H9 (cell line): ENCODE data around the gene VWC2L. TPM values are rescaled to one million over a fixed set of nuclear protein-coding genes. Genes with fewer than 3 reads are reported as not detected.

Experiments used
- DNase-seq: peaks from one replicate; pipeline ENCODE4 v3.0.0-alpha.2; 2017
- H2AFZ ChIP-seq: one replicate; pipeline ENCODE4 v1.6.1; 2013; ENCODE audit warnings: mild to moderate bottlenecking, low read length, control low read depth, moderate library complexity
- H2AK5ac ChIP-seq: 2 replicates; pipeline ENCODE4 v1.6.1; 2013; ENCODE audit warnings: low read length, control low read depth, mixed read lengths; ENCODE audit not compliant: insufficient read length
- H2BK120ac ChIP-seq: one replicate; pipeline ENCODE4 v1.6.1; 2013; ENCODE audit warnings: low read depth, mild to moderate bottlenecking, low read length, control low read depth, inconsistent platforms; ENCODE audit not compliant: poor library complexity, severe bottlenecking
- H2BK12ac ChIP-seq: 2 replicates; pipeline ENCODE4 v1.6.1; 2013; ENCODE audit warnings: low read length, control low read depth, mixed read lengths, low read depth; ENCODE audit not compliant: insufficient read length
- H2BK15ac ChIP-seq: 2 replicates; pipeline ENCODE4 v1.6.1; 2013; ENCODE audit warnings: low read depth, low read length, control low read depth
- H2BK20ac ChIP-seq: one replicate; pipeline ENCODE4 v1.6.1; 2013; ENCODE audit warnings: low read depth, mild to moderate bottlenecking, low read length, control low read depth, inconsistent platforms; ENCODE audit not compliant: poor library complexity, severe bottlenecking
- H2BK5ac ChIP-seq: 2 replicates; pipeline ENCODE4 v1.6.1; 2013; ENCODE audit warnings: low read length, control low read depth, mixed read lengths; ENCODE audit not compliant: insufficient read length
- H3K14ac ChIP-seq: 2 replicates; pipeline ENCODE4 v1.6.1; 2013; ENCODE audit warnings: low read length, control low read depth; ENCODE audit not compliant: insufficient read depth
- H3K18ac ChIP-seq: 2 replicates; pipeline ENCODE4 v1.6.1; 2013; ENCODE audit warnings: low read depth, mild to moderate bottlenecking, mixed read lengths, low read length, control low read depth; ENCODE audit not compliant: insufficient read length
- H3K23ac ChIP-seq: 2 replicates; pipeline ENCODE4 v1.6.1; 2013; ENCODE audit warnings: low read length, control low read depth, mixed read lengths, low read depth; ENCODE audit not compliant: insufficient read length
- H3K23me2 ChIP-seq: 2 replicates; pipeline ENCODE4 v1.6.1; 2013; ENCODE audit warnings: low read depth, mild to moderate bottlenecking, mixed read lengths, low read length, control low read depth; ENCODE audit not compliant: insufficient read length, poor library complexity, severe bottlenecking
- H3K27ac ChIP-seq: 2 replicates; pipeline ENCODE4 v1.5.1; 2013; ENCODE audit warnings: low read length, control low read depth, mixed read lengths, low read depth; ENCODE audit not compliant: insufficient read length
- H3K27me3 ChIP-seq: 2 replicates; pipeline ENCODE4 v1.6.1; 2013; ENCODE audit warnings: low read length, control low read depth, inconsistent platforms; ENCODE audit not compliant: insufficient read depth
- H3K4ac ChIP-seq: 2 replicates; pipeline ENCODE4 v1.6.1; 2013; ENCODE audit warnings: low read depth, mild to moderate bottlenecking, control low read depth, inconsistent platforms, low read length, moderate library complexity
- H3K4me1 ChIP-seq: 2 replicates; pipeline ENCODE4 v1.6.1; 2013; ENCODE audit warnings: low read length, control low read depth, inconsistent platforms; ENCODE audit not compliant: insufficient read depth
- H3K4me2 ChIP-seq: 2 replicates; pipeline ENCODE4 v1.6.1; 2013; ENCODE audit warnings: low read length, control low read depth, mixed read lengths; ENCODE audit not compliant: insufficient read length, insufficient read depth
- H3K56ac ChIP-seq: 2 replicates; pipeline ENCODE4 v1.6.1; 2013; ENCODE audit warnings: low read depth, mild to moderate bottlenecking, mixed read lengths, low read length, control low read depth; ENCODE audit not compliant: insufficient read length
- H3K79me1 ChIP-seq: 2 replicates; pipeline ENCODE4 v1.6.1; 2013; ENCODE audit warnings: low read depth, mild to moderate bottlenecking, moderate library complexity, low read length, control low read depth, inconsistent platforms; ENCODE audit not compliant: insufficient read depth, poor library complexity, severe bottlenecking
- H3K79me2 ChIP-seq: 2 replicates; pipeline ENCODE4 v1.6.1; 2013; ENCODE audit warnings: low read length, control low read depth, inconsistent platforms; ENCODE audit not compliant: insufficient read depth
- H3K9ac ChIP-seq: 2 replicates; pipeline ENCODE4 v1.6.1; 2013; ENCODE audit warnings: low read length, control low read depth, mixed read lengths; ENCODE audit not compliant: insufficient read length; ENCODE audit errors: extremely low read depth
- H3K9me3 ChIP-seq: one replicate; pipeline ENCODE4 v1.6.1; 2013; ENCODE audit warnings: low read depth, low read length, inconsistent platforms; ENCODE audit not compliant: control insufficient read depth
- H3T11ph ChIP-seq: one replicate; pipeline ENCODE4 v1.6.1; 2013; ENCODE audit warnings: mild to moderate bottlenecking, low read length, control low read depth, inconsistent platforms
- H4K20me1 ChIP-seq: one replicate; pipeline ENCODE4 v1.6.1; 2013; ENCODE audit not compliant: control insufficient read depth, insufficient read length, insufficient read depth
- H4K5ac ChIP-seq: 2 replicates; pipeline ENCODE4 v1.6.1; 2013; ENCODE audit warnings: low read depth, mild to moderate bottlenecking, mixed read lengths, low read length, control low read depth; ENCODE audit not compliant: insufficient read length
- H4K8ac ChIP-seq: replicated peaks from 2 replicates; pipeline ENCODE4 v1.6.1; 2013; ENCODE audit warnings: low read length, control low read depth, mixed read lengths, low read depth; ENCODE audit not compliant: insufficient read length
- H4K91ac ChIP-seq: 2 replicates; pipeline ENCODE4 v1.6.1; 2013; ENCODE audit warnings: low read depth, mild to moderate bottlenecking, moderate library complexity, mixed read lengths, low read length, control low read depth; ENCODE audit not compliant: insufficient read length
- H3K27ac Mint-ChIP-seq, 3 experiments: 2 replicates in 2 of 3; 3 replicates in 1 of 3; pipeline ENCODE4 v1.8.0; 2020 to 2021; ENCODE audit warnings: mixed read lengths in 3 of 3, mild to moderate bottlenecking in 1 of 3, moderate library complexity in 1 of 3
- H3K27me3 Mint-ChIP-seq: 2 replicates; pipeline ENCODE4 v1.8.0; 2021; ENCODE audit warnings: low read depth, mild to moderate bottlenecking, moderate library complexity, mixed read lengths
- H3K36me3 Mint-ChIP-seq, 3 experiments: 2 replicates in 2 of 3; 3 replicates in 1 of 3; pipeline ENCODE4 v1.8.0; 2020 to 2021; ENCODE audit warnings: low read depth in 3 of 3, mixed read lengths in 3 of 3; ENCODE audit not compliant: insufficient read depth in 1 of 3
- H3K4me1 Mint-ChIP-seq, 2 experiments: 2 replicates each; pipeline ENCODE4 v1.8.0; 2020; ENCODE audit warnings: mixed read lengths in 2 of 2
- H3K4me3 Mint-ChIP-seq, 2 experiments: 2 replicates in 1 of 2; 3 replicates in 1 of 2; pipeline ENCODE4 v1.8.0; 2020 to 2021; ENCODE audit warnings: mild to moderate bottlenecking in 2 of 2, mixed read lengths in 2 of 2, moderate library complexity in 1 of 2
- H3K9me3 Mint-ChIP-seq, 2 experiments: 2 replicates in 1 of 2; 3 replicates in 1 of 2; pipeline ENCODE4 v1.8.0; 2020; ENCODE audit warnings: mild to moderate bottlenecking in 2 of 2, mixed read lengths in 2 of 2, moderate library complexity in 1 of 2
- WGBS: extraction: QIAGEN DNeasy Blood & Tissue Kit; methylation state at CpG from one replicate; pipeline ENCODE4 v1.1.7; 2013; ENCODE audit warnings: missing lambda C conversion rate, low lambda C conversion rate, mixed read lengths; ENCODE audit not compliant: insufficient read length; ENCODE audit errors: extremely low coverage; 5-methylcytosine and 5-hydroxymethylcytosine counted together
- total RNA-seq: library from RNA; stranded (reverse); gene quantifications from 2 replicates; pipeline ENCODE4 v1.2.1, GENCODE V29; 2021
- TF ChIP-seq, protein P1 (sequence below): fragments of 200-600 bp; sonication (generic); conservative IDR thresholded peaks from 3 replicates; pipeline ENCODE4 v1.8.0; 2021; ENCODE audit warnings: antibody characterized with exemption, mild to moderate bottlenecking

Gene VWC2L
- total RNA-seq, 1 experiment from 2014 or later: not detected

DNA sequence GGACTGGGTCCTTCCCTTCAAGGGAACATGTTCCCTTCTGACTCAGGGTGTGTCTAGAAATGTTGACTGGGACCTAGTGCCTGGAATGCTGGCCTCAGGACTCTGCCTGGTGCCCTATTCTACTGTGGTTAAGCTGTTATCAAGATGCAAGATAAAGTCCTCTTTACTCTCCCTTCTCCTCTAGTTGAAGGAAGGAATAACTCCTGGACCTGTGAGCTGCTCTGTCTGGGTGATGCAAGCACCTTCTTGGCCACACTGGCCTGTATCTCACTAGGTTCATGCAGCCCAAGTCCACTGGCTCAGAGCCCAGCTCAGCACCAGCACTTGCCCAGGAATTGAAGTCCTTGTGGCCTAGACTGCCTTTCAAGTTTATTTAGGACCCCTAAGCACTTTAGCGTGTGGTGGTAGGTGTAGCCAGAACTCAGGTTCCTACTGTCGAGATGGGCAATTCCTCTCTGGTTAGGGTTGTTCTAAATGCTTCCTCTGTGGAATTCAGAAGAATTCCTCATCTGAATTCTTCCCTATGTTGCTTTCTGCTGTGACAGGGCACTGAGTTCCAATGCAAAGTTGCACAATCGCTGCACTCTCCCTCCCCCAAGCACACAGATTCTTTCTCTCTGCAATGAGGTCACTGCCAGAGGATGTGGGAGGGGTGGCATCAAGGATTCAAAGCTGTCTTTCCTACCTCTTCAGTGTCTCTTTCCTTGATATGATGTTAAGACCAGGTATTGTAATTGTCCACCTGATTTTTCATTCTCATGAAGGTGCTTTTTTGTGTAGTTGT lies 54.7 kb downstream of the VWC2L start:
- Mint-ChIP-seq H3K27me3 (no peaks in the 10 kb centered on the region), H3K36me3 (no peaks in the 10 kb centered on the region; a peak in 1 of 7 replicates), H3K9me3 (no peaks in the 10 kb centered on the region), H3K4me1 (no peaks in the 10 kb centered on the region), H3K4me3 (no peak overlapping the region), H3K27ac (no peak overlapping the region)
- no peak overlapping the region for H2BK120ac ChIP-seq
- H3K4me1 ChIP-seq: no peaks in the 10 kb centered on the region
- no peak overlapping the region for H4K91ac ChIP-seq
- H3K4ac ChIP-seq: no peak overlapping the region
- H4K5ac ChIP-seq: no peak overlapping the region
- H3K27ac ChIP-seq: no peak overlapping the region
- TF ChIP-seq, protein P1, sequence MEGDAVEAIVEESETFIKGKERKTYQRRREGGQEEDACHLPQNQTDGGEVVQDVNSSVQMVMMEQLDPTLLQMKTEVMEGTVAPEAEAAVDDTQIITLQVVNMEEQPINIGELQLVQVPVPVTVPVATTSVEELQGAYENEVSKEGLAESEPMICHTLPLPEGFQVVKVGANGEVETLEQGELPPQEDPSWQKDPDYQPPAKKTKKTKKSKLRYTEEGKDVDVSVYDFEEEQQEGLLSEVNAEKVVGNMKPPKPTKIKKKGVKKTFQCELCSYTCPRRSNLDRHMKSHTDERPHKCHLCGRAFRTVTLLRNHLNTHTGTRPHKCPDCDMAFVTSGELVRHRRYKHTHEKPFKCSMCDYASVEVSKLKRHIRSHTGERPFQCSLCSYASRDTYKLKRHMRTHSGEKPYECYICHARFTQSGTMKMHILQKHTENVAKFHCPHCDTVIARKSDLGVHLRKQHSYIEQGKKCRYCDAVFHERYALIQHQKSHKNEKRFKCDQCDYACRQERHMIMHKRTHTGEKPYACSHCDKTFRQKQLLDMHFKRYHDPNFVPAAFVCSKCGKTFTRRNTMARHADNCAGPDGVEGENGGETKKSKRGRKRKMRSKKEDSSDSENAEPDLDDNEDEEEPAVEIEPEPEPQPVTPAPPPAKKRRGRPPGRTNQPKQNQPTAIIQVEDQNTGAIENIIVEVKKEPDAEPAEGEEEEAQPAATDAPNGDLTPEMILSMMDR: no peak
- H3K23ac ChIP-seq: no peak overlapping the region
- no peak overlapping the region for H3K14ac ChIP-seq
- no peaks in the 10 kb centered on the region for H3K79me1 ChIP-seq
- H3K4me2 ChIP-seq: no peak overlapping the region
- H3K18ac ChIP-seq: no peak overlapping the region
- no peak overlapping the region for H3T11ph ChIP-seq
- no peak overlapping the region for H2BK5ac ChIP-seq
- no peak overlapping the region for H2BK12ac ChIP-seq
- H3K56ac ChIP-seq: no peak overlapping the region
- no peak overlapping the region for H2AFZ ChIP-seq
- H3K9ac ChIP-seq: no peak overlapping the region
- no peaks in the 10 kb centered on the region for H3K79me2 ChIP-seq
- no peak overlapping the region for H2AK5ac ChIP-seq
- no peaks in the 10 kb centered on the region for H4K20me1 ChIP-seq
- no CpG with 5 or more reads among the region's 3 CpGs for WGBS
- H4K8ac ChIP-seq: no peak overlapping the region
- DNase-seq: no peak
- no peaks in the 10 kb centered on the region for H3K9me3 ChIP-seq
- no peaks in the 10 kb centered on the region for H3K27me3 ChIP-seq
- H3K23me2 ChIP-seq: no peaks in the 10 kb centered on the region
- H2BK15ac ChIP-seq: no peak overlapping the region
- no peak overlapping the region for H2BK20ac ChIP-seq
